HG02678 (cell line): ENCODE results near the gene BTD.

ENCODE experiments used
- ATAC-seq: cut with Tn5 transposase; IDR thresholded peaks from one replicate; pipeline ENCODE4 v1.9.1; 2021; ENCODE audit warnings: mild to moderate bottlenecking, moderate library complexity; ENCODE audit not compliant: unreplicated experiment

Gene BTD, protein sequence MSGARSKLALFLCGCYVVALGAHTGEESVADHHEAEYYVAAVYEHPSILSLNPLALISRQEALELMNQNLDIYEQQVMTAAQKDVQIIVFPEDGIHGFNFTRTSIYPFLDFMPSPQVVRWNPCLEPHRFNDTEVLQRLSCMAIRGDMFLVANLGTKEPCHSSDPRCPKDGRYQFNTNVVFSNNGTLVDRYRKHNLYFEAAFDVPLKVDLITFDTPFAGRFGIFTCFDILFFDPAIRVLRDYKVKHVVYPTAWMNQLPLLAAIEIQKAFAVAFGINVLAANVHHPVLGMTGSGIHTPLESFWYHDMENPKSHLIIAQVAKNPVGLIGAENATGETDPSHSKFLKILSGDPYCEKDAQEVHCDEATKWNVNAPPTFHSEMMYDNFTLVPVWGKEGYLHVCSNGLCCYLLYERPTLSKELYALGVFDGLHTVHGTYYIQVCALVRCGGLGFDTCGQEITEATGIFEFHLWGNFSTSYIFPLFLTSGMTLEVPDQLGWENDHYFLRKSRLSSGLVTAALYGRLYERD

DNA sequence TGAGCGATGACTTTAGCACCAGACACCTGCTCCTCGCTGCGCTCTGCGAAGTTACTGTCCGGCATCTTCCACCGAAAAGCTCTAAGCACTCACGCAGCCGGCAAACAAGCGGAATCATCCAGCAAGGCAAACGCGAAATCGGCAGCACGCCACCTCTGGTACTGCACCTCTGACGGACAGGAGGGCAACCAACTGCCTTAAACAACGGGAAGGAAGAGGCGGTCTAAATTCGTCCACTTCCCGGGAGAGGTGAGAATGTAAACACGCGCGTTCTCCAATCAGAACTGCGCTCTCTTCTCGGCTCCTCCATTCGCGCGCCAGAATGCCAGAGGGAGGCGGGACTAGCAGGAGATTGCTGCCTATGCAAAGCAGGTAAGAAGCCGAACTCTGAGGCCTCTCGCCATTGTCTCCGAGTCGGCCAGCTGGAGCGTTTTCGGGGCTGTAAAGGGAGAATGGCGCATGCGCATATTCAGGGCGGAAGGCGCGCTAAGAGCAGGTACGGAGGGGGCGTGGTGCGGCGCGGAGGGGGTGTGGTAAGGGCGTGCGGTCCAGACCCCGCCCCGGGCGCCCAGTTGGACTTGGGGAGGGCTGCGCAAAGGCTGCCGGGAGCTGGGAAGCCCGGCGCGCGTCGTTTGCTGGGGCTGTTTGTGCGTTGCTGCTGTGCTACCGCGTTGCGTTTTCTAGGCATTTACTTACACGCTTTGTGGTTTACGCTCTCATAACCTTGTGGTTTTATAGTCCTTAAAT lies at the start of gene BTD, which contains the start of gene HACL1:
BTD (plus strand) TSS at position 347 of the 747 bp plus-strand sequence. CDS start 33,695 bp downstream, outside the sequence.
HACL1 (minus strand) TSS at position 171 of the 747 bp plus-strand sequence; CDS start at position 65, 106 bp downstream.
- ATAC-seq: peak; percentile 93

DNA sequence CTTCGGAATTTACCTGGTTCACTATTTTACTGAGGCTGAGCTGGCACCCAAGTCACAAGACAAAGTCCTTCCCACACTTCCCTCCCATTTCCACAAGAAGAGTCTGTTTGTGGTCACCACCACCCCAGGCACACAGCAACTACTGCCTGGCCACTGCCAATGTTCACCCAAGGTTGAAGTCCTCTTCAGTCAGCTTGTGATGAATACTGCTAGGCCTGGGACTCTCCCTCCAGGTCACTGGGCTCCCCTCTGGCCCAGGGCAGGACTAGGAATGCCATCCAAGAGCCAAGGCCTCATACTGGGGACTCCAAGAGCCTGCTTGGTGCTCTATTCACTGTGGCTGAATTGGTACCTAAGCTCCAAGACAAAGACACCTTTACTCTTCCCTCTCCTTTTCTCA lies 49.6 kb upstream of the BTD start:
- ATAC-seq: no peak

DNA sequence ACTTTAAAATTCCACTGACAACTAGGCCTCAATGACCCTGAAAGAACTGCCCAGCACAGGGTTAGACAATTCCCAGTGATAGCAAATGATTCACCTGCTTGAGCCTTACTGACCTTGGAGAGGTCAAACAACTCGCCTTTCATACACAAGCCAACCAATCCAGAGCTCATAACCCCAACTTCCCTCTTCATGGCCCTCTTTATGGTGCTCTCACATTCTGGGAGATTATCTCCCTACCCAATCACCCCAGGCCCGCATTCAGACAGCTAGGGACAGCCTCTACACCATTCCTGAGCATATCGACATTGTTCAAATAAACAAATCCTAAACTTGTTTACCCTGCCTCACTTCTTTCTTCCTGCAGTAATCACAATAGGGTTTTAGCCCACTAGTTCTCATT lies 47.8 kb upstream of the BTD start:
- no peak for ATAC-seq

DNA sequence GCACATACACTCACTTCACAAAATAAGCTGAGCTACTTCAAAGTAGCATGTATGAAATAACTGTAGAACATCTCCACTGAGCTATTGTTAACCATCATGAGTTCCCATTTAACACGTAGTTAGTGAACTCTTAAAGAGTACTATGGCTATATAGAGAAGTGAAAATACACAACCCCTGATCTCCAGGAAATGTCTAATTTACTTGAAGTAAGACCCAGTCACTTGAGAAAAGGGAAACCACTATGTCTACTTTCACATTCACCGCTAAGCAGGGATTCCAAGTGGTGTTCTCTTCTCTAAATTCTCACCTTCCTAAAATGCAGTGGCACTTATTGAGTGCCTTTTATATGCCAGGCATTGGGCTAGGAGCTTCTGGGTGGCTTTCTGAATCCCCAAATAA lies 45.0 kb upstream of the BTD start:
- ATAC-seq: peak; percentile 90

DNA sequence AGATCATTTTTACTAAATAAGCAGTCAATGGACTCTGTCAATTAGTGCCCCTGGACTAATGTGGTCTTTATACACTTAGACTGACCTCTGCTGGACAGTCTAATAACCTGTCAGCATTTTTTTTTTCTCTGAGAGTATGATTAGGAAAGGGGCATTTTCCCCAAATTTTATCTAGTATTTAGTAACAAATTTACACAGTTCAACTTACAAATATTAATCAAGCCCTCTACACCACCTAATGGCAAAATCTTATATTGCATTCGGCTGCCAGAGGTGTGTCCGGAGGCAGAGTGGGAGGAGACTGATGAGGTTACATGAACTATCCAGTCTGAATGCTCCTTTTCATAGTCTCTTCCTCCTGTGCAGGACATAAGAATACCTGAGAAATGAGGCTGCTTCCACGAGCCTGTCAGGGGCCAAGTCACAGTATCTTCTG lies 44.0 kb upstream of the BTD start:
- ATAC-seq: peak; percentile 64

DNA sequence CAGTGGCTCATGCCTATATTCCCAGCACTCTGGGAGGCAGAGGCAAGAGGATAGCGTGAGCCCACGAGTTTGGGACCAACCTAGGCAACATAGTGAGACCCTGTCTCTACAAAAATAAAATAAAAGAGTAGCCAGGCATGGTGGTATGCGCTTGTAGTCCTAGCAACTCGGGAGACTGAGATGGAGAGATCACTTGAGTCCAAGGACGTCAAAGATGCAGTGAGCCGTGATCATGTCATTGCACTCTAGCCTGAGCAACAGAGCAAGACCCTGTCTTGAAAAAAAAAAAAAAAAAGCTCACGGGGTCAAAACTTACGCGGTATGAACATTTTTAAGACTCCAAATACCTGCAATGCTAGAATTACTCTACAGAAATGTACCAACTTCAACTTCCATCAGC lies 43.0 kb upstream of the BTD start:
- no peak for ATAC-seq

DNA sequence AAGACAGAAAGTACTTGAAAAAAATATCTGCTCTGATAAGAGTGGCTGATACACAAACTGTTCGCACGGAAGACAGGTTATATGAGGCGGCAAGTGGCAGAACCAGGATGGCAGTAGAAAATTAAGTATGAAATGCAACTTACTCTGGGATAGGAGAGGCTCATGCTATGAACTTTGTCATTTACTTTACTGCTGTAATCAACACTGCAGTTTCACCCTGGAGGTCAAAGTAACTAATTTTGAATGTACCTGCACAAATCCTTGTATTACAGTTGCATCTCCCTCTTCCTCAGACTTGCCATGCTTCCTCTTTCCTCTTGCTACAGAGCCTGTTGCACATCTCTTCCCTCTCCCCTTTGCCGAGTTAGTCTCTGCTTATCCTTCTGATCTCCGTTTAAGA lies 39.0 kb upstream of the BTD start:
- ATAC-seq: no peak

DNA sequence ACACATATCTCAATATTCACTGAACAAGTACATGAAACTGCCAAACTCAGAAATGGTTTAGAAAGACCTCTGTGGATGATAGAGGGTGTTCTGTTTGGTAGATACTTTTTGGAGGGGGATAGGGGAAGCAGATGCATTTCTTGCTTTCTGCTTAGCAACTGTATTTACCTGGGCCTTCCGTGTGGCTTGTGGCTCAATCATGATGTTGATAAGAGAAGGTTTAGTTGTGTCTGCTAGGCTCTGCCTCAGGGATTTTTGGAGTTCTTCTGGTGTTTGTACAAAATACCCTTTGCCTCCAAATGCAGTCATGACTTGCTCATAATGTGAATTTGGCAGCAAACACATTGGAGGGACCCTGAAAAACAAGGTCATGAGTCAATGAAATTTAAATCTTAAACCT lies 38.4 kb upstream of the BTD start:
- ATAC-seq: no peak

DNA sequence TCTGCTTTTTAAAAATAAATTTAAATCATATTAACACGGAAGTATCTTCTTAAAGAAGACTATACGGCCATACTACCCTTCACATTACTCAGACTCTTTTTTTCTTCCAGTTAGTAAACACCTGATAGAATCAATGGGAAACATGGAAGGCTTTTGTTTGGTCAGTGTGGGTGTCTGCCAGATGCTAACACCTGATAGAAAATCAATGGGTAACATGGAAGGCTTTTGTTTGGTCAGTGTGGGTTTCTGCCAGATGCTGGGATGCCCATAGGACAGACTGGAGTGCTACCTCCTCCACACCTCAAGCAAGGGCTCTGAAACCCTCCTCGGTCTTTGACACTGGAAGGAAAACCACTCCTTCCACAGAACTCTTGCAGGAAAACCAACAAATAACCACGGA lies 29.4 kb upstream of the BTD start:
- no peak for ATAC-seq

DNA sequence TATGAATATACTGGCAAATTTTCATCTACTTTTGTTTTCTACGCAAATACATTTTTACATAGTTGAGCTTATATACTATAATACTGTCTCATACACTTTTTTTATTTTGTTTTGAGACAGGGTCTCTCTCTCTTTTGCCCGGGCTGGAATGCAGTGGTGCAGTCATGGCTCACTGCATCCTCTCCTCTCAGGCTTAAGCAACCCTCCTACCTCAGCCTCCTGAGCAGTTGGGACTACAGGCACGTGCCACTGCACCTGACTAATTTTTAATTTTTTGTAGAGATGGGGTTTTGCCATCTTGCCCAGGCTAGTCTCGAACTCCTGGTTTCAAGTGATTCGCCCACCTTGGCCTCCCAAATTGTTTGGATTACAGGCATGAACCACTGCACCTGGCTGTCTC lies 26.1 kb upstream of the BTD start:
- ATAC-seq: no peak

DNA sequence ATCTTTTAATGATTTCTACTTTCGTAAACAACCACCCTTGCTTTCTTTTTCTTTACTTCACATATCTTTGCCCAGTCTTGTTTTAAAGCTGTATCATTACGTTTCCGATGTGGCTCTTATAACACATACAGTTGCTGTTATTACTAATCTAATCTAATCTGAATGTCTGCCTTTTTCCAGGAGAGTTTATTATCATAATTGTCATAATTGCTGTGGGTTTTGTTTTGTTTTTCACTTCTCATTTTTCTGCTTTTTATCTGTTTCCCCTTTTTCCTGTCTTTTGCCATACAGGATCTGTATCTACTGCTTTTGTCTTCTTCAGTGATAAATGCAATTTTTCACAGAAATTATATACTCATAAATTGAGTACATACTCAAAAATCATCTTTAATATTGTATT lies 25.1 kb upstream of the BTD start:
- no peak for ATAC-seq

DNA sequence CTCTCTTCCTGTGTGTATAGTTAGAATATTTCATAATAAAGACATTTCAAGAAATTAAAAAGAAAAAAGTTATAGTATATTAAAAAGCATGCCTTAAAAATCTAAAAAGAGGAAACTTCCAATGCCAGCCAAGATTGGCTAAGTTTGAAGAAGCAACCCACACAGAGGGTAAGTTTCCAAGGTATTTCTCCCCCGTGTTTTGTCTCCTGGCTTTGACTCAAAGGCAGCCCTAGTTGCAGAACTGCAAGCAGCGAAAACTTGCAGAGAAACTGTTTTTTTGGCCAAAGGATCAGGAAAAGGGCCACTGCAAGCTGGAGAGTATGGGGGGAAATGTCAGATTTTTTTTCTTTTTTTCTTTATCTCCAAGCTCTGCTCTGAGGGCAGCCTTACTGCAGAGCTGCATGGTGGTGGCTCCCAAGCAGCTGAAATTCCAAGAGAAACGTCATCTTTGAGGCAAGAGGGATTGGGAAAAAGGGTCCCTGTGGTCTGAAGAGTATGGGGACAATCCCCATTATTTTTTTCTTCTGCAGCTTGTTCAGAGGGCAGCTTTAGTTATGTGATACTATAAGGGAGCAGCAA lies 23.2 kb upstream of the BTD start:
- no peak for ATAC-seq

DNA sequence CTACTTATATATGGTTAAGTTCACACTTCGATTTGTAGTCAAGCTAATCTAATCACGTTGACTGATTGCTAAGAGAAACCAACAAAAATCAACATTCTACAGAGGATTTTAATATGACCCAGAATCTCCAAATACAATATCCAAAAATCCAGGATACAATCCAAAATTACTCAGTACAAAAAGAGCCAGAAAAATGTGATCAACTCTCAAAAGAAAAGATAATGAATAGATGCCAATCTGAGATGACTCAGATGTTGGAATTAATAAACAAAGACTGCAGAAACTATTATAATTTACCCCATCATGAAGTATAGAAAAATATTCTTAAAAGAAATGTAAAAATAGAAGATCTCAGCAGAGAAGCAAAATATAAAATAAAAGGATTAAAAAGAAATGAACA lies 22.5 kb upstream of the BTD start:
- no peak for ATAC-seq

DNA sequence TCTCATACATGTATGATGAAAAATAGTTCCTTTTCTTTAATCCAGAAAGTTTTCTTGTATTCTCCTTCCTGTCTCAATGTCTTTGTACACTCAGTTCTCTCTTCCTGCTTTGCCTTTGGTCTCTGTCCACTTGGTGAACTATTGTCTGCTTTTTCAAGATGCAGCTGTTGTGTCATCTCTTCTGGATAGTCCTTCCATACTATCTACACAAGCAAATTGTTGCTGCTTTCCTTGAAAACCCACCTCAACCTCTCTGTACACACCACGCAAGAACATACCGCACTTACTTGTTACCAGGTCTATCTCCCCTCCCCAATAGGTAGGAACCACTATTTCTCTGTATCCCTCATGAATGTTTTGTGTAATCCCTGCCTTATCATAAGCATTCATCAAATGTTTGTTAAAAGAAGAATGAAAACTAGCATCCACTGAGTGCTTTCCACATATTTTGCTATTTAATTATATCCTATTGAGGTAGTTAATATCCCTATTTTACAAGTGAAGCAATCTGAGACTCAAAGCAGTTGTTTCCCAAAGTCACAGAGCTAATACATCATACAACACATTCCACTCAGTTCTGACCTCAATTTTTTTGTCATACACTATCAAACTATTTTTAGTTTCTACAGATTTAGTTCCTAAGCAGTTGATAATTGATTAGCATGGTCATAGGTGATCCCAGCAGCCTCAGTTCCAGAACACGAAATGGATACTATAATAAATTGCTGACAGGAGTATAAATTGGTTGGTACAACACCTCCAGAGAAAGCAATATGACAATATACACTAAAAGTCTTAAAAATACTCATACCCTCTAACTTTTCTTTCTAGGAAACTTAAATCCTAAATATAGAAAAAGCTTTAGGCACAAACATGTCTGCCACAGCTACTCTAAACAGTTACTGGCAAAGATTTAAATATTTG lies 19.8 kb upstream of the BTD start:
- no peak for ATAC-seq

DNA sequence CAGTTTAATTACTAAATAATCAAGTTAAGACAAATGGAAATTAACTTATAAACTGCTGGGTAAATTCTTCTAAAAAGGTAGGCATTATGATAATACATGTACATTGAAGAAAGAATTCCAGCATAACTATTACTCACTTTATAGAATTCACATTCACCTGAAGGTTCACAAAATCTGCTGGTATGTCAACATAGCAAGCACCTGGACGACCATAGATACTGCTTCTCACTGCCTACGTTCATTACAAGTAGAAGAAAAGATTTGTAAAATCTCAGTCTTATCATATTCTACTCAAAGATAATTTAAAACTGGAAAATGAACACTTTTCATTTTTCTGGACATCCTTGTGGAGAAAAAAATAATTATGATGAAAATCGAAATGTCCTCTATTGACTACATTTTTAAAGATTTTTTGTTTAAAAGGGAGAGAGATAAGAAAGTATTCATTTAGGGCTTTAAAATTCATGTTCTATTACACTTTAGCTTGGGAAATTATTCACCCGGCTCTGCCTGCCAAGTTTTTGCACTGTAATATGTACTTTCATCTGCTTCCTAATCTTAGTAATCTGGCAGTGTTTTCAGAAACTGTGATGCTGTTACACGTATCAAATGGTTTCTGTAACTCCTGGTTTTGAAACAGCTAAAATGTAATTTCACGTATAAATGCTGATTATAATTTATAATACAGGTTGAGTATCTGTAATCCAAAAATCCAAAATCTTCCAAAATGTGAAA lies 16.3 kb upstream of the BTD start:
- ATAC-seq: no peak

DNA sequence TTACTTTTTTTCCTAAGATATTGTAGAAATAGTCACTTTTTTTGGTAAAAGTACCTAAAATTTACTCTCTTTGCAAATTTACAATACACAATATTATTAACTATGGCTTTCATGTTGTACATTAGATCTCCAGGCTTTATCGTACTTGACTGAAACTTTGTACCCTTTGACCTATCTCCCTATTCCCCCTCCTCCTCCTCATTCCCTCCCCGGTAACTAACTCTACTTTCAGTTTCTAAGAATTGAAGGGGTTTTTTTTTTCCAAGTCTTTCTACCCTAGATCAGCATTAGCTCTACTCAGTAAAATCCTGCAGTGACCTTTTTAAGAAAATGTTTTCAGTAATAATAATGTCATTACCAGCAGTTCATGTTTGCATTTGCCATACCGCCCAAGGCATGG lies 10.3 kb upstream of the BTD start:
- ATAC-seq: no peak

DNA sequence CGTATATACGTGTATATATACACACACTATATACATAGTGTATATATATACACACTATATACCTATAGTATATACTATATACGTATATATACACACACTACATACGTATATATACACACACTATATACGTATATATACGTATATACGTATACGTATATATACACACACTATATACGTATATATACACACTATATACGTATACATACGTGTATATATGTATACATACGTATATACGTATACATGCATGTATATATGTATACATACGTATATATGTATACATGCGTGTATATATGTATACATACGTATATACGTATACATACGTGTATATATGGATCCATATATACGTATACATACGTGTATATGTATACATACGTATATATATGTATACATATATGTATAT lies 9.6 kb upstream of the BTD start:
- ATAC-seq: no peak

DNA sequence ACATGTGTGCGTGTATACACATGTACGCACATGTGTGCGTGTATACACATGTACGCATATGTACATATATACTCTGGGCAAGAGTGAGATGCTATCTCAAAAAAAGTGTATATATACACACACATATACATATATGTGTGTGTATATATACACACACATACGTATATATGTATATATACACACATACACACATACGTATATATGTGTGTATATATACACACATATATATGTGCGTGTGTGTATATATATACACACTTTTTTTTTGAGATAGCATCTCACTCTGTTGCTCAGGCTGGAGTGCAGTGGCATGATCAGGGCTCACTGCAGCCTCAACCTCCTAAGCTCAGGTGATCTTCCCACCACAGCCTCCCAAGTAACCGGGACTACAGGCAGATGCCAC lies 8.6 kb upstream of the BTD start:
- ATAC-seq: no peak

DNA sequence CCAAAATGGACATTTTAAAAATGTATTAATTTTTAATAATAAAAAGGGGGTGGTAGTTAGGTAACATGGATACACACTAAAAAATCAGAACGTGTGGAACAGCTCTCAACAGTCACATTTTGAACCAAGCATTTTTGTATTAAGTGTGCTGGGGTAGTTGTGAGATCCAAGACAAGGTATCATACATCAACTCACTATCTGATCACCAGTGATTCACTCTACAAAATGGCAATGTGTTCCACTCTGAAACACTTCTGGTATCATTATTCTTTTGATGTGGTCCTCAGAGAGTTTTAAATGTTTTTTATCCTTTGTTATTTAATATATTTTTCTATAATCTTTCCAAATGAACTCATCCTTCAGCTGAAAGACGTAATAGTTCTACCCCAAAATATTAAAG lies 5.6 kb upstream of the BTD start:
- ATAC-seq: no peak

DNA sequence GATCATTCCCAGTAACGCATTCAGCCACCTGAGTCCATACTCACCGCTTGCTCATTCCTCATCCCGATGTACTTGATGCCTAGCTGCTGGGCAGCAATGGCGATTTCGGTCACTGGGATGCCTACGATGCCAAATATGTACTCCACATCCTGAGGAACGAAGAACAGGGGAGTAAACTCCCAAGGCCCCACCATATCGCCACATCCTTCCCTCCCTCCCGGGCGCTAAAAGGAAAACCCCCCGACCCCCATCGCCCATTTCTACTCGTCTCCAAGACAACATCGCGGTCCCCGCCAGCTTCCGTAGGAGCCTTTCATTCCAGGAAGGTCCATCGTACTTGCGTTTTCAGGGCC lies 523 bp upstream of the BTD start:
- peak; percentile 7 for ATAC-seq
